Calu3 (cell line): ENCODE results near the gene DHX34. TPM values are rescaled to one million over a fixed set of nuclear protein-coding genes. Genes with fewer than 3 reads are reported as not detected.

ENCODE experiments used
- total RNA-seq: library from RNA; stranded (reverse); gene quantifications from 2 replicates; pipeline ENCODE4 v1.2.3, GENCODE V29; 2022

DHX34 gene
- total RNA-seq, 1 experiment from 2014 or later, result 51.6 TPM

Other genes with a start within 250 kb of the DHX34 start
- gene ZC3H4, start 235.5 kb upstream of the DHX34 start, total RNA-seq, result 73.0 and 85.2 TPM in 2 replicates
- 169 and 174 TPM in 2 replicates for gene SAE1, start 218.5 kb upstream of the DHX34 start, total RNA-seq
- 8.6 and 9.8 TPM in 2 replicates for gene BBC3, start 118.1 kb upstream of the DHX34 start, total RNA-seq
- 38.2 and 39.1 TPM in 2 replicates for gene CCDC9, start 92.8 kb upstream of the DHX34 start, total RNA-seq
- 12.9 and 13.9 TPM in 2 replicates for gene INAFM1, start 74.4 kb upstream of the DHX34 start, total RNA-seq
- 6.2 and 11.9 TPM in 2 replicates for gene C5AR1, start 39.5 kb upstream of the DHX34 start, total RNA-seq
- 0.31 TPM in 1 of 2 replicates, not detected in the other for gene C5AR2, start 17.1 kb upstream of the DHX34 start, total RNA-seq
- 0.87 and 2.0 TPM in 2 replicates for gene MEIS3, start 70.2 kb downstream of the DHX34 start, total RNA-seq
- 0.12 and 0.33 TPM in 2 replicates for gene SLC8A2, start 122.6 kb downstream of the DHX34 start, total RNA-seq
- gene KPTN, start 134.9 kb downstream of the DHX34 start, total RNA-seq, result 22.8 and 24.0 TPM in 2 replicates
- gene NAPA, start 165.7 kb downstream of the DHX34 start, total RNA-seq, result 158 and 181 TPM in 2 replicates
- not detected in 2 replicates for gene ZNF541, start 223.8 kb downstream of the DHX34 start, total RNA-seq